K562 (cell line): ENCODE measurements around the gene GHR. TPM values are rescaled to one million over a fixed set of nuclear protein-coding genes. Genes with fewer than 3 reads are reported as not detected.

Experiments used
- ATAC-seq: fragments of 200-7000 bp; cut with Tn5 transposase; 3 replicates; pipeline ENCODE4 v1.9.1; 2020; ENCODE audit warnings: moderate library complexity
- BruUV-seq: library from RNA; stranded (reverse); fragments of 400-500 nt; replicated peaks from 2 replicates; lab custom pipeline; 2021; lab: Mats Ljungman, UMichigan
- CTCF ChIA-PET: fragments of 300-600 bp; formaldehyde crosslinking; extraction: SDS; loops from one replicate; lab custom pipeline; 2021; ENCODE audit warnings: low intra/inter-chr PET ratio; lab: Yijun Ruan, JAX
- POLR2A ChIA-PET: fragments of 300-600, 350-650 bp; sonication (Branson Sonifier 250); formaldehyde crosslinking; extraction: SDS; loops from one replicate; lab custom pipeline; 2021; ENCODE audit warnings: antibody characterized with exemption, inconsistent platforms; lab: Yijun Ruan, JAX
- DNase-seq, 4 experiments: peaks; one replicate each; pipeline versions ENCODE4 v3.0.0 to v3.0.0-alpha.2; 2011 to 2018; ENCODE audit warnings: low spot score in 3 of 4, mixed read lengths in 3 of 4; ENCODE audit errors: extremely low read depth in 1 of 4
- FAIRE-seq: peaks from 2 replicates; lab custom pipeline; 2011; peaks lifted over from hg19 to GRCh38; lab: Jason Lieb, UNC
- H2AFZ ChIP-seq: 2 replicates; pipeline ENCODE4 v1.6.0; 2011; ENCODE audit warnings: low read depth, low read length, control low read depth, inconsistent platforms
- H3K27ac ChIP-seq: fragments of 200-600 bp; 3 replicates; pipeline ENCODE4 v1.8.0; 2011; ENCODE audit warnings: low read depth, mild to moderate bottlenecking, control low read depth, inconsistent platforms, low read length, moderate library complexity, mixed read lengths; ENCODE audit errors: extremely low read depth
- H3K27me3 ChIP-seq, 2 experiments: fragments of 300-600 bp in 1 of 2; 2 replicates in 1 of 2; 3 replicates in 1 of 2; pipeline versions ENCODE4 v1.6.0 to v1.8.0; 2011; ENCODE audit warnings: inconsistent platforms in 2 of 2, low read length in 2 of 2, mild to moderate bottlenecking in 1 of 2, mixed read lengths in 1 of 2, moderate library complexity in 1 of 2; ENCODE audit not compliant: control insufficient read depth in 2 of 2, insufficient read depth in 2 of 2
- H3K36me3 ChIP-seq: fragments of 300-600 bp; 3 replicates; pipeline ENCODE4 v1.8.0; 2011; ENCODE audit warnings: mild to moderate bottlenecking, low read length, inconsistent platforms; ENCODE audit not compliant: control insufficient read depth, insufficient read depth
- H3K4me1 ChIP-seq, 2 experiments: fragments of 200-600 bp in 1 of 2; replicated peaks in 1 of 2; 2 replicates in 1 of 2; 3 replicates in 1 of 2; pipeline versions ENCODE4 v1.5.1 to v1.8.0; 2011; ENCODE audit warnings: inconsistent platforms in 2 of 2, low read length in 2 of 2, mild to moderate bottlenecking in 1 of 2, mixed read lengths in 1 of 2, moderate library complexity in 1 of 2; ENCODE audit not compliant: control insufficient read depth in 2 of 2, insufficient read depth in 2 of 2
- H3K4me2 ChIP-seq: 2 replicates; pipeline ENCODE4 v1.6.1; 2011; ENCODE audit warnings: low read length, control low read depth, inconsistent platforms, mixed read lengths; ENCODE audit not compliant: insufficient read depth
- H3K4me3 ChIP-seq: fragments of 200-600 bp; sonication (generic), shearing (Covaris generic); 2 replicates; pipeline ENCODE4 v1.5.1; 2016; ENCODE audit warnings: control low read depth, inconsistent platforms
- H3K79me2 ChIP-seq: fragments of 200-600 bp; 3 replicates; pipeline ENCODE4 v1.8.0; 2011; ENCODE audit warnings: low read length, inconsistent platforms; ENCODE audit not compliant: control insufficient read depth, insufficient read depth
- H3K9ac ChIP-seq, 2 experiments: 2 replicates each; pipeline versions ENCODE4 v1.6.0 to v1.6.1; 2011; ENCODE audit warnings: low read depth in 2 of 2, low read length in 2 of 2, control low read depth in 1 of 2, inconsistent platforms in 1 of 2, mild to moderate bottlenecking in 1 of 2, mixed read lengths in 1 of 2; ENCODE audit not compliant: insufficient read depth in 1 of 2
- H3K9me1 ChIP-seq: one replicate; pipeline ENCODE4 v1.6.0; 2011; ENCODE audit warnings: inconsistent platforms, mild to moderate bottlenecking, low read length, moderate library complexity; ENCODE audit not compliant: control insufficient read depth, insufficient read depth
- H3K9me3 ChIP-seq: replicated peaks from 2 replicates; pipeline ENCODE4 v1.5.1; 2011; ENCODE audit warnings: low read depth, low read length, inconsistent platforms; ENCODE audit not compliant: control insufficient read depth, insufficient read depth
- H4K20me1 ChIP-seq: replicated peaks from 2 replicates; pipeline ENCODE4 v1.6.1; 2011; ENCODE audit warnings: low read length, inconsistent platforms, mixed read lengths; ENCODE audit not compliant: control insufficient read depth, insufficient read depth
- CAMTA2 ChIP-seq: fragments of 250-450 bp; sonication (Bioruptor Pico); conservative IDR thresholded peaks from 2 replicates; pipeline ENCODE4 v1.5.1; 2022
- FIP1L1 ChIP-seq: fragments of 200-400 bp; formaldehyde crosslinking; IDR thresholded peaks from 2 replicates; pipeline ENCODE4 v1.6.1; 2018; ENCODE audit warnings: mild to moderate bottlenecking, low read depth, low read length; ENCODE audit not compliant: poor library complexity, severe bottlenecking
- HMG20A ChIP-seq: fragments of 450-650 bp; formaldehyde crosslinking; conservative IDR thresholded peaks from 2 replicates; pipeline ENCODE4 v1.4.0; 2020; ENCODE audit warnings: mild to moderate bottlenecking, mixed read lengths
- KDM2B ChIP-seq: fragments of 250-450 bp; sonication (Bioruptor Pico); IDR thresholded peaks from 2 replicates; pipeline ENCODE4 v1.8.0; 2021; ENCODE audit warnings: mild to moderate bottlenecking, moderate library complexity
- MAFG ChIP-seq: fragments of 450-650 bp; conservative IDR thresholded peaks from 2 replicates; pipeline ENCODE4 v1.6.1; 2016; ENCODE audit warnings: missing genetic modification characterization, missing compliant biosample characterization
- SMC3 ChIP-seq: conservative IDR thresholded peaks from 2 replicates; pipeline ENCODE4 v1.6.1; 2011; ENCODE audit warnings: low read depth, low read length, improper control_type of control experiment; ENCODE audit not compliant: insufficient read depth
- ZBTB1 ChIP-seq: sonication (generic); formaldehyde crosslinking; IDR thresholded peaks from 2 replicates; pipeline ENCODE4 v1.8.1; 2023; ENCODE audit warnings: missing genetic modification reagents, low read depth, mild to moderate bottlenecking, borderline replicate concordance
- ZBTB17 ChIP-seq: fragments of 450-650 bp; formaldehyde crosslinking; IDR thresholded peaks from 2 replicates; pipeline ENCODE4 v1.4.0; 2020; ENCODE audit warnings: mild to moderate bottlenecking
- ZNF695 ChIP-seq: fragments of 450-650 bp; formaldehyde crosslinking; IDR thresholded peaks from 2 replicates; pipeline ENCODE4 v1.4.0; 2020; ENCODE audit warnings: mild to moderate bottlenecking, moderate library complexity
- WGBS: fragments of 100-300 bp; shearing (Covaris generic); methylation state at CpG from one replicate; pipeline ENCODE4 v1.1.6; 2016; ENCODE audit warnings: low coverage, mixed read lengths; ENCODE audit not compliant: insufficient coverage; ENCODE audit errors: missing lambda C conversion rate; 5-methylcytosine and 5-hydroxymethylcytosine counted together
- in situ Hi-C: fragments of 300-500 bp; cut with MboI; formaldehyde crosslinking; loops from 4 replicates; pipeline ENCODE4 v1.15.0; 2018; ENCODE audit warnings: inconsistent platforms, mixed read lengths
- intact Hi-C: fragments of 100-400 bp; cut with micrococcal nuclease; formaldehyde crosslinking; loops from 2 replicates; pipeline ENCODE4 v1.14.2; 2022
- polyA plus RNA-seq, 8 experiments: library from polyadenylated mRNA; depleted of rRNA in 4 of 8; stranded (reverse) in 5 of 8; unstranded in 3 of 8; fragments of >200 nt; fragmentation: Nextera tagmentation in 2 of 8; fragmentation: Illumina TruSeq in 1 of 8; extraction: Ambion mirVana in 2 of 8; extraction: Trizol in 1 of 8; gene quantifications; 2 replicates each; pipeline versions ENCODE4 v1.2.1 to v1.2.3, GENCODE V29; 2011 to 2014; ENCODE audit warnings: inconsistent platforms in 1 of 8, missing spikeins in 1 of 8
- total RNA-seq, 7 experiments: library from RNA; depleted of rRNA in 6 of 7; stranded (reverse); fragments of >200 nt in 6 of 7; fragmentation: Illumina TruSeq in 2 of 7; extraction: Trizol in 2 of 7; gene quantifications; 2 replicates each; pipeline versions ENCODE4 v1.2.1 to v1.2.3, GENCODE V29; 2011 to 2021; ENCODE audit warnings: low replicate concordance in 1 of 7
- TF ChIP-seq, protein P1 (sequence below): sonication (generic); formaldehyde crosslinking; IDR thresholded peaks from 2 replicates; pipeline ENCODE4 v1.8.0; 2022; ENCODE audit warnings: missing genetic modification reagents, mild to moderate bottlenecking, moderate library complexity, borderline replicate concordance

Gene GHR
- total and polyA plus RNA-seq, 9 of the 15 experiments (the other 6 are each of a cell fraction or from before 2014, with no cell fraction given) = 0.01 to 0.13 (median 0.07) TPM; not detected in 5

DNA sequence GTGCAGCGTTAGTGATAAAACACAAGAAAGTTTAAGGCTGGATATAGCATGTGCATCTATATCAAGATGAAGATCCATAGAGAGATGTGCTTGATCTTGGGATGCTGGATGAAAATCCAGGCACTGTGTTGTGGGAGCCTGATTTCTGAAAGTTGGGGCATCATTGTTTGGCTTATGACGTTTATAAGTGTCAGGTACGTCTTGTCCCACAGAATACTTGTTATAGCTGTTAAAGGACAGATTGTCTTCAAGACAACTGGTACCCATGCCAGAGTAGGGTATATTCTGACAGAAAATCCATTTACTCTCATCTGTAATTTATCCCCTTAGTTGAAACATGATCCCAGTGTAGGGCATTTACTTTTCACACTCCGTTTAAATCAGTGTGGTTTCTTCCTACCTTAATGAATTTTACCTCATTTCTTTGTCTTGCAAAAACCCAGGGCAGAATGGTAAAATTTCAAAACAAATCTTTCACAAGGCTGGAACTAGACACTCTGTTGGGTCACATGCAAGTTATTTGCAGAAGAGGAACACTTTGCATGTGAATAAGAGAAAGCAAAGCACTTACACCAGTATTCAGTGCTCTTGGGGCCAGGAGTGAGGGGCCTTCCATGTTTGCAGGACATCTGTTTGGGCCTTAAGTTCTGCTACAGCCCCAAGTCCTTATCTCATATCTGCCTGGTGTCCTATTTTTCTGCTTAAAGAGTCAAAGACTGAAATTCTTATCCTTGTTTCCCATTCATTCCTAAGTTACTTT lies 73.3 kb downstream of the GHR start:
- intact Hi-C loops = no loop called here
- H4K20me1 ChIP-seq = no peaks in the 10 kb centered on the region

More for the DNA sequence above, 73.3 kb downstream of the GHR start:
- Histone ChIP-seq H3K9me1 (no peaks in the 10 kb centered on the region), H3K79me2 (no peaks in the 10 kb centered on the region), H3K9ac (no peak overlapping the region), H3K27ac (no peak overlapping the region), H3K4me1 (no peaks in the 10 kb centered on the region), H3K4me3 (no peak overlapping the region), H3K36me3 (no peaks in the 10 kb centered on the region), H2AFZ (no peak overlapping the region), H3K4me2 (no peak overlapping the region), H3K9me3 (no peaks in the 10 kb centered on the region), H3K27me3 (no peaks in the 10 kb centered on the region)
- BruUV-seq = no TSS peak
- FAIRE-seq (no peak), ATAC-seq (no peak), DNase-seq (no peak)
- ChIA-PET CTCF (no interaction called here), POLR2A (no interaction called here)
- WGBS = 0% methylated on average over 4 of the region's 4 CpGs
- TF ChIP-seq, protein P1, sequence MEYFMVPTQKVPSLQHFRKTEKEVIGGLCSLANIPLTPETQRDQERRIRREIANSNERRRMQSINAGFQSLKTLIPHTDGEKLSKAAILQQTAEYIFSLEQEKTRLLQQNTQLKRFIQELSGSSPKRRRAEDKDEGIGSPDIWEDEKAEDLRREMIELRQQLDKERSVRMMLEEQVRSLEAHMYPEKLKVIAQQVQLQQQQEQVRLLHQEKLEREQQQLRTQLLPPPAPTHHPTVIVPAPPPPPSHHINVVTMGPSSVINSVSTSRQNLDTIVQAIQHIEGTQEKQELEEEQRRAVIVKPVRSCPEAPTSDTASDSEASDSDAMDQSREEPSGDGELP = no peak
- TF ChIP-seq FIP1L1 (no peak), CAMTA2 (CRISPR knock-in tag) (no peak), ZBTB17 (CRISPR knock-in tag) (no peak), HMG20A (CRISPR knock-in tag) (no peak), ZNF695 (CRISPR knock-in tag) (no peak), KDM2B (no peak), ZBTB1 (CRISPR knock-in tag) (no peak), SMC3 (no peak), MAFG (tag) (no peak)
- in situ Hi-C loops = no loop called here
